ENCODE results near the gene ACYP1. TPM values are rescaled to one million over a fixed set of nuclear protein-coding genes. Genes with fewer than 3 reads are reported as not detected.

The ACYP1 gene
- 10 to 100 TPM; 33.9 to 58.6 TPM for total RNA-seq

- no peaks in the 10 kb centered on the region for H3K9me3 Mint-ChIP-seq
- H3K27ac Mint-ChIP-seq = peak within 1 kb of the TSS; percentile 91 to 99
- peaks cover 25 to 38% of the 10 kb centered on the region in 2 donors for H3K36me3 Mint-ChIP-seq
- ATAC-seq = peak; percentile 99 to 100
- peak; percentile 94 to 96 for DNase-seq (ENCODE audit: low spot score in 2 of 2)
These were observed at the start of gene ACYP1 for GRCh38 chr14:75063491-75064204. Gene ACYP1, minus strand, starts transcription at chr14:75064024. Its CDS starts 471 bp downstream, at chr14:75063553.

GRCh38 chr14:75109877-75110276 is 46.1 kb upstream of the ACYP1 start:
- ATAC-seq (no peak), DNase-seq (ENCODE audit: low spot score in 2 of 2) (no peak)
- H3K27ac Mint-ChIP-seq = no peak overlapping the region
- H3K9me3 Mint-ChIP-seq = no peaks in the 10 kb centered on the region
- H3K36me3 Mint-ChIP-seq = peaks cover 4 to 10% of the 10 kb centered on the region in 2 donors

DNA sequence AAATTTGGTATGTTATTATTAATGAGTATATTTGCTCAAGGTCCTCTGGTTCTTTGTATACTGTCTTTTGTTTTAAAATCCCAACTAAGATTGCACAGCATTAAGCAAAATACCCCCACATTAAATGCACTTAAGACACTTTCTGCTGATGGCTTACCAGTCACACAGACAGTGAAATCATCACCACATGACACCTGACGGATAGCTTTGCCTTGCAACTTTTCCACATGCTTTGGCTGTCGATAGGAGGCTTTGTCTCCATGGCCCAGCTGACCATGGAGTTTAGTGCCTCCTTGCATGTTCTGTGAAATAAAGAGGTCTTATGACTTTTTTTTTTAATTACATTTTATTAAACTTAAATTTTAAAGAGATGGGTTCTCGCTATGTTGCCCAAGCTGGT is 43.4 kb upstream of the ACYP1 start:
- H3K36me3 Mint-ChIP-seq = peaks cover 8 to 10% of the 10 kb centered on the region in 2 donors
- H3K27ac Mint-ChIP-seq = no peak overlapping the region
- ATAC-seq (no peak), DNase-seq (ENCODE audit: low spot score in 2 of 2) (no peak)
- H3K9me3 Mint-ChIP-seq = no peaks in the 10 kb centered on the region

- Mint-ChIP-seq H3K9me3 (no peaks in the 10 kb centered on the region), H3K36me3 (peaks cover 2 to 13% of the 10 kb centered on the region in 2 donors), H3K27ac (no peak overlapping the region)
- no peak for ATAC-seq
- DNase-seq (ENCODE audit: low spot score in 2 of 2) = no peak
These were observed 37.7 kb upstream of the ACYP1 start for GRCh38 chr14:75101491-75101890.

DNA sequence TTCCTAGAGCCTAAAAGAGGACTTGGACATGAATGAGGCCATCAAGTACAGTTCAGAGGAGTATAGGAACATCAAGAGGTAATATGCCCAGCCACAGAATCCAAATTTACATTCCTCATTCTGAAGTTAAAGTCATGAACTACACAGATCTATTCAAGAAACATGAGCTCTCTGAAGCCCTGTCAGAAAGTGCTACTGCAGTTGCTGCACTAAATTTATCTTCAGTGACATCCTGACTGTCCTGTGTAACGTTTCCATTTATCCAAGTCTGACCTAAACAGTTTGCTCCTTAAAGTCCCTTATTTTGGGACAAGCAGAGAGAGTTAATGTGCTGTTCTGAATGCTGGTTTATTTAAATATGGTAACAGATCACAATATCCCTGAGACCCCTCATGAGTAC is 34.9 kb upstream of the ACYP1 start:
- peaks cover 0 to 13% of the 10 kb centered on the region in 2 donors for H3K36me3 Mint-ChIP-seq
- H3K27ac Mint-ChIP-seq = peak overlapping the region; percentile 8 to 12
- H3K9me3 Mint-ChIP-seq = no peaks in the 10 kb centered on the region
- DNase-seq (ENCODE audit: low spot score in 2 of 2) = no peak
- ATAC-seq = no peak

DNA sequence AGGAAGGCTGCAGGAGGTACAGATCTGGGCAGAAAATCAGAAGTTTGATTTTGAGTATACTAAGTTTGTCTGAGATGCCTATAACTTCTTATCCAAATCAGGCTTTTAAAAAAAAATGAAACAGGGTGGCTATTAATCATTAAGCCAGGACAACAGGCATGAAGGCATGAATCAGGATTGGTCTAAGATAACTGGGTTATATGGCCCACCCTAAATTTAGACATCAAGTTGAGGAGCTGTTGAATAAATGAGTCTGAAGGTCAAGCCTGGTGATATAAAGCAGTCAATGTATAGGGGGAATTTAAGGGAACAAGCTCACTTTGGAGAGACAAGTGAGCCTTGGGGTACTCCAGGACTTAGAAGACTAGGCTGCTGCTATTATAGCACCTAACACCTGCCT is 34.4 kb upstream of the ACYP1 start:
- H3K36me3 Mint-ChIP-seq = peaks cover 0 to 13% of the 10 kb centered on the region in 2 donors
- no peaks in the 10 kb centered on the region for H3K9me3 Mint-ChIP-seq
- DNase-seq (ENCODE audit: low spot score in 2 of 2) = no peak
- no peak overlapping the region for H3K27ac Mint-ChIP-seq
- ATAC-seq = no peak

GRCh38 chr14:75096959-75097358 is 33.1 kb upstream of the ACYP1 start:
- H3K9me3 Mint-ChIP-seq = no peaks in the 10 kb centered on the region
- DNase-seq (ENCODE audit: low spot score in 2 of 2) = no peak
- peaks cover 0 to 9% of the 10 kb centered on the region in 2 donors for H3K36me3 Mint-ChIP-seq
- no peak overlapping the region for H3K27ac Mint-ChIP-seq
- no peak for ATAC-seq

- ATAC-seq (no peak), DNase-seq (ENCODE audit: low spot score in 2 of 2) (no peak)
- Mint-ChIP-seq H3K36me3 (peaks cover 0 to 9% of the 10 kb centered on the region in 2 donors), H3K9me3 (no peaks in the 10 kb centered on the region), H3K27ac (no peak overlapping the region)
These were observed 31.9 kb upstream of the ACYP1 start for GRCh38 chr14:75095690-75096089.

GRCh38 chr14:75094896-75095295 is 31.1 kb upstream of the ACYP1 start:
- ATAC-seq (no peak), DNase-seq (ENCODE audit: low spot score in 2 of 2) (no peak)
- no peak overlapping the region for H3K27ac Mint-ChIP-seq
- no peaks in the 10 kb centered on the region for H3K9me3 Mint-ChIP-seq
- H3K36me3 Mint-ChIP-seq = peaks cover 0 to 9% of the 10 kb centered on the region in 2 donors

GRCh38 chr14:75092698-75093097 is 28.9 kb upstream of the ACYP1 start:
- Mint-ChIP-seq H3K9me3 (no peaks in the 10 kb centered on the region), H3K36me3 (no peaks in the 10 kb centered on the region), H3K27ac (no peak overlapping the region)
- ATAC-seq (no peak), DNase-seq (ENCODE audit: low spot score in 2 of 2) (no peak)

GRCh38 chr14:75091251-75091650 is 27.4 kb upstream of the ACYP1 start:
- DNase-seq (ENCODE audit: low spot score in 2 of 2) (no peak), ATAC-seq (no peak)
- no peaks in the 10 kb centered on the region for H3K9me3 Mint-ChIP-seq
- H3K36me3 Mint-ChIP-seq = no peaks in the 10 kb centered on the region
- no peak overlapping the region for H3K27ac Mint-ChIP-seq

DNA sequence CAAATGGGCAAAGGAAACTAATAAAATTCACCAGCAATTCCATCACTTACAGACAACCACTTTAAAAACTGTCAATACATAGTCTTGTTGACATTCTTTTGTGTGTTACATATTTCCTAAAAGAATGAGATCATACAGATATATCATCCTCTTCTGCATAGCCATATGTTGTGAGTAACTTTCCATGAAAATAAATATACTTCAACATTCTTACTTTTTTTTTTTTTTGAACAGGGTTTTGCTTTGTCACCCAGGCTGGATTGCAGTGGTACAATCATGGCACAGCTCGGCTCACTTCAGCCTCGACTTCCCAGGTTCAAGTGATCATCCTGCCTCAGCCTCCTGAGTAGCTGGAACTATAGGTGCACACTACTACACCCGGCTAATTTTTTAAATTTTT is 26.5 kb upstream of the ACYP1 start:
- H3K36me3 Mint-ChIP-seq = no peaks in the 10 kb centered on the region
- ATAC-seq (no peak), DNase-seq (ENCODE audit: low spot score in 2 of 2) (no peak)
- no peak overlapping the region for H3K27ac Mint-ChIP-seq
- H3K9me3 Mint-ChIP-seq = no peaks in the 10 kb centered on the region

GRCh38 chr14:75088566-75089373 is 24.9 kb upstream of the ACYP1 start:
- ATAC-seq (peak; percentile 61 to 73), DNase-seq (ENCODE audit: low spot score in 2 of 2) (peak in 1 of 2 donors; percentile 55)
- Mint-ChIP-seq H3K27ac (no peak overlapping the region), H3K9me3 (no peaks in the 10 kb centered on the region), H3K36me3 (no peaks in the 10 kb centered on the region)

DNA sequence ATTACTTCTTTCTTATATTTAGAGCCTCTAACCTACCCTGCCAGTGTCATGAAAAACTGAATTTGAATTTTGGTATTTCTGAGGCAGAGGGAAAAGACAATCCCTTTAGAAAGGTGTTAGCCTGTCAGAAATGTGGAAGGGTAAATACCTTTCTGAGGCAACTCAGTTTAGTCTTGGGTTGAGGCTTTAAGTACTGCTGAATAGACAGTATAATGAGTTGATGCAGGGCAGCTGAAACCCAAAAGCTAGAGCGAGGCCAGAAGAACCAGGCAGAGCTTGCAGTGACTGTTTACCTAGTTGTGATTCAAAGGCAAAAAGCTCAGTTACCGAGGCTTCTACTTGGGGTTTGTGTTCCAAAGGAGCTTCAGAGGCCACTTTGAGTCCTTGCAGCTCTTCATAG is 24.3 kb upstream of the ACYP1 start:
- ATAC-seq (no peak), DNase-seq (ENCODE audit: low spot score in 2 of 2) (no peak)
- Mint-ChIP-seq H3K9me3 (no peaks in the 10 kb centered on the region), H3K27ac (no peak overlapping the region), H3K36me3 (no peaks in the 10 kb centered on the region)

GRCh38 chr14:75084513-75084912 is 20.7 kb upstream of the ACYP1 start:
- no peaks in the 10 kb centered on the region for H3K36me3 Mint-ChIP-seq
- H3K27ac Mint-ChIP-seq = peak overlapping the region; percentile 50 to 77
- ATAC-seq (no peak), DNase-seq (ENCODE audit: low spot score in 2 of 2) (no peak)
- H3K9me3 Mint-ChIP-seq = no peaks in the 10 kb centered on the region

GRCh38 chr14:75083271-75083670 is 19.4 kb upstream of the ACYP1 start:
- peak overlapping the region in 1 of 2 donors; percentile 50 for H3K27ac Mint-ChIP-seq
- no peaks in the 10 kb centered on the region for H3K36me3 Mint-ChIP-seq
- DNase-seq (ENCODE audit: low spot score in 2 of 2) (no peak), ATAC-seq (no peak)
- no peaks in the 10 kb centered on the region for H3K9me3 Mint-ChIP-seq

- no peak overlapping the region for H3K27ac Mint-ChIP-seq
- H3K9me3 Mint-ChIP-seq = no peaks in the 10 kb centered on the region
- H3K36me3 Mint-ChIP-seq = no peaks in the 10 kb centered on the region
- DNase-seq (ENCODE audit: low spot score in 2 of 2) = no peak
- ATAC-seq = no peak
These were observed 17.9 kb upstream of the ACYP1 start for GRCh38 chr14:75081660-75082229.

Measured in activated naive CD4-positive, alpha-beta T cell treated with anti-CD3 and anti-CD28 coated beads, Interleukin-2, amount 50 U/mL, for 72 hours (primary cell).